ENCODE measurements around the gene KLK1. TPM values are rescaled to one million over a fixed set of nuclear protein-coding genes. Genes with fewer than 3 reads are reported as not detected.

KLK1 gene
- total and polyA plus RNA-seq, 10 of the 15 experiments (the other 5 are each of a cell fraction or from before 2014, with no cell fraction given) = 3.4 to 27.5 (median 20.2) TPM

DNA sequence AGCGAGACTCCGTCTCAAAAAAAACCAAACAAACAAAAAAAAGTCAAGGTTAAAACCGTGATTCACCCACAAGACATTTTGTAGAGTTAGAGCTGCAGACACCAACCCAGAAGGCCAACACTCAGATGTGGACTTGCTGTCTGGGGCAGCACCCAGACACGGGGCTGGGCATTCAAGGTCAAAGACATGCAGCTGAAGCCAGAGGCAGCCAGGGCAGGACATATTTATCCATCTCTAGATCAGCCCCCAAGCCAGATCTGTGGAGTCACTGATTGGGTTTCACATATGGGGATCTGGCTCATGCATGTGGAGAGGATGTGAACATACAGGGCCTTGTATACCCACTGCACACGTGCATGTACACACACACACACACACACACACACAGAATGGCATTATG is 6.2 kb upstream of the KLK1 start (continued):
- TF ChIP-seq CREB1 (IDR thresholded peaks at IDR 0.05; ENCODE audit: low read depth) (no peak), EP300 (IDR thresholded peaks at IDR 0.05; ENCODE audit: borderline replicate concordance in 1 of 2, control insufficient read depth in 1 of 2, low read depth in 2 of 2, low read length in 2 of 2) (no peak), MEF2B (IDR thresholded peaks at IDR 0.05; ENCODE audit: partially characterized antibody, poor library complexity, severe bottlenecking) (no peak)
- TF ChIP-seq, protein P1, sequence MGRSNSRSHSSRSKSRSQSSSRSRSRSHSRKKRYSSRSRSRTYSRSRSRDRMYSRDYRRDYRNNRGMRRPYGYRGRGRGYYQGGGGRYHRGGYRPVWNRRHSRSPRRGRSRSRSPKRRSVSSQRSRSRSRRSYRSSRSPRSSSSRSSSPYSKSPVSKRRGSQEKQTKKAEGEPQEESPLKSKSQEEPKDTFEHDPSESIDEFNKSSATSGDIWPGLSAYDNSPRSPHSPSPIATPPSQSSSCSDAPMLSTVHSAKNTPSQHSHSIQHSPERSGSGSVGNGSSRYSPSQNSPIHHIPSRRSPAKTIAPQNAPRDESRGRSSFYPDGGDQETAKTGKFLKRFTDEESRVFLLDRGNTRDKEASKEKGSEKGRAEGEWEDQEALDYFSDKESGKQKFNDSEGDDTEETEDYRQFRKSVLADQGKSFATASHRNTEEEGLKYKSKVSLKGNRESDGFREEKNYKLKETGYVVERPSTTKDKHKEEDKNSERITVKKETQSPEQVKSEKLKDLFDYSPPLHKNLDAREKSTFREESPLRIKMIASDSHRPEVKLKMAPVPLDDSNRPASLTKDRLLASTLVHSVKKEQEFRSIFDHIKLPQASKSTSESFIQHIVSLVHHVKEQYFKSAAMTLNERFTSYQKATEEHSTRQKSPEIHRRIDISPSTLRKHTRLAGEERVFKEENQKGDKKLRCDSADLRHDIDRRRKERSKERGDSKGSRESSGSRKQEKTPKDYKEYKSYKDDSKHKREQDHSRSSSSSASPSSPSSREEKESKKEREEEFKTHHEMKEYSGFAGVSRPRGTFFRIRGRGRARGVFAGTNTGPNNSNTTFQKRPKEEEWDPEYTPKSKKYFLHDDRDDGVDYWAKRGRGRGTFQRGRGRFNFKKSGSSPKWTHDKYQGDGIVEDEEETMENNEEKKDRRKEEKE (IDR thresholded peaks at IDR 0.05) = no peak
- TF ChIP-seq, protein P2, sequence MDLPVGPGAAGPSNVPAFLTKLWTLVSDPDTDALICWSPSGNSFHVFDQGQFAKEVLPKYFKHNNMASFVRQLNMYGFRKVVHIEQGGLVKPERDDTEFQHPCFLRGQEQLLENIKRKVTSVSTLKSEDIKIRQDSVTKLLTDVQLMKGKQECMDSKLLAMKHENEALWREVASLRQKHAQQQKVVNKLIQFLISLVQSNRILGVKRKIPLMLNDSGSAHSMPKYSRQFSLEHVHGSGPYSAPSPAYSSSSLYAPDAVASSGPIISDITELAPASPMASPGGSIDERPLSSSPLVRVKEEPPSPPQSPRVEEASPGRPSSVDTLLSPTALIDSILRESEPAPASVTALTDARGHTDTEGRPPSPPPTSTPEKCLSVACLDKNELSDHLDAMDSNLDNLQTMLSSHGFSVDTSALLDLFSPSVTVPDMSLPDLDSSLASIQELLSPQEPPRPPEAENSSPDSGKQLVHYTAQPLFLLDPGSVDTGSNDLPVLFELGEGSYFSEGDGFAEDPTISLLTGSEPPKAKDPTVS (IDR thresholded peaks at IDR 0.05; ENCODE audit: low read depth, low read length) = no peak

DNA sequence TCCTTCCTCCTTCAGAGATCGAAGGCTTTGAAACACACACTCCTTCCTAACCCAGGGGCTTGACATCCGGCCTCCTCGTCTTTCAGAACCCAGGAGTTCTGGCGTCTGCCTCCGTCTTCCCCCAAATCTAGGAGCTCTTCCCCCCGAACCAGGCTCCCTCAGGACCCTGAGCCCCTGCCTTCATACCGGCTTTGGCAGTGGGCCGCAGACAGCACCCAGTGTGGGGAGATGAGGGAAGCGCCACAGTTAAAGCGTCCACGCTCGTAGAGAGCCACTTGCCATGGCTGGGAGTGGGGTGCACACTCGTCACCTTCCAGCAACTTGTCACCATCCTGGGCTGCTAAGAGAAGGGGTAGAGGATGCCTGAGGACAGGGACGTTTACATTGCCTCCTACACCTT is 3.9 kb upstream of the KLK1 start:
- ChIA-PET POLR2A (no interaction called here), SMC1A (ENCODE audit: uncharacterized antibody, unreplicated experiment) (no interaction called here)
- H3K79me2 ChIP-seq (ENCODE audit: control insufficient read depth, insufficient read depth, low read length) = no peaks in the 10 kb centered on the region
- TF ChIP-seq ZNF274 (IDR thresholded peaks at IDR 0.05; ENCODE audit: insufficient read depth, insufficient read length) = no peak
- no peak for TF ChIP-seq SPI1 (IDR thresholded peaks at IDR 0.05; ENCODE audit: borderline replicate concordance, insufficient read depth, low read depth, low read length)
- TF ChIP-seq, protein P3, sequence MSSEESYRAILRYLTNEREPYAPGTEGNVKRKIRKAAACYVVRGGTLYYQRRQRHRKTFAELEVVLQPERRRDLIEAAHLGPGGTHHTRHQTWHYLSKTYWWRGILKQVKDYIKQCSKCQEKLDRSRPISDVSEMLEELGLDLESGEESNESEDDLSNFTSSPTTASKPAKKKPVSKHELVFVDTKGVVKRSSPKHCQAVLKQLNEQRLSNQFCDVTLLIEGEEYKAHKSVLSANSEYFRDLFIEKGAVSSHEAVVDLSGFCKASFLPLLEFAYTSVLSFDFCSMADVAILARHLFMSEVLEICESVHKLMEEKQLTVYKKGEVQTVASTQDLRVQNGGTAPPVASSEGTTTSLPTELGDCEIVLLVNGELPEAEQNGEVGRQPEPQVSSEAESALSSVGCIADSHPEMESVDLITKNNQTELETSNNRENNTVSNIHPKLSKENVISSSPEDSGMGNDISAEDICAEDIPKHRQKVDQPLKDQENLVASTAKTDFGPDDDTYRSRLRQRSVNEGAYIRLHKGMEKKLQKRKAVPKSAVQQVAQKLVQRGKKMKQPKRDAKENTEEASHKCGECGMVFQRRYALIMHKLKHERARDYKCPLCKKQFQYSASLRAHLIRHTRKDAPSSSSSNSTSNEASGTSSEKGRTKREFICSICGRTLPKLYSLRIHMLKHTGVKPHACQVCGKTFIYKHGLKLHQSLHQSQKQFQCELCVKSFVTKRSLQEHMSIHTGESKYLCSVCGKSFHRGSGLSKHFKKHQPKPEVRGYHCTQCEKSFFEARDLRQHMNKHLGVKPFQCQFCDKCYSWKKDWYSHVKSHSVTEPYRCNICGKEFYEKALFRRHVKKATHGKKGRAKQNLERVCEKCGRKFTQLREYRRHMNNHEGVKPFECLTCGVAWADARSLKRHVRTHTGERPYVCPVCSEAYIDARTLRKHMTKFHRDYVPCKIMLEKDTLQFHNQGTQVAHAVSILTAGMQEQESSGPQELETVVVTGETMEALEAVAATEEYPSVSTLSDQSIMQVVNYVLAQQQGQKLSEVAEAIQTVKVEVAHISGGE (CRISPR knock-in tag; IDR thresholded peaks at IDR 0.05) = no peak
- TF ChIP-seq, protein P4, sequence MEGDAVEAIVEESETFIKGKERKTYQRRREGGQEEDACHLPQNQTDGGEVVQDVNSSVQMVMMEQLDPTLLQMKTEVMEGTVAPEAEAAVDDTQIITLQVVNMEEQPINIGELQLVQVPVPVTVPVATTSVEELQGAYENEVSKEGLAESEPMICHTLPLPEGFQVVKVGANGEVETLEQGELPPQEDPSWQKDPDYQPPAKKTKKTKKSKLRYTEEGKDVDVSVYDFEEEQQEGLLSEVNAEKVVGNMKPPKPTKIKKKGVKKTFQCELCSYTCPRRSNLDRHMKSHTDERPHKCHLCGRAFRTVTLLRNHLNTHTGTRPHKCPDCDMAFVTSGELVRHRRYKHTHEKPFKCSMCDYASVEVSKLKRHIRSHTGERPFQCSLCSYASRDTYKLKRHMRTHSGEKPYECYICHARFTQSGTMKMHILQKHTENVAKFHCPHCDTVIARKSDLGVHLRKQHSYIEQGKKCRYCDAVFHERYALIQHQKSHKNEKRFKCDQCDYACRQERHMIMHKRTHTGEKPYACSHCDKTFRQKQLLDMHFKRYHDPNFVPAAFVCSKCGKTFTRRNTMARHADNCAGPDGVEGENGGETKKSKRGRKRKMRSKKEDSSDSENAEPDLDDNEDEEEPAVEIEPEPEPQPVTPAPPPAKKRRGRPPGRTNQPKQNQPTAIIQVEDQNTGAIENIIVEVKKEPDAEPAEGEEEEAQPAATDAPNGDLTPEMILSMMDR (IDR thresholded peaks at IDR 0.05 in 2 of 3, conservative IDR thresholded peaks at IDR 0.05 in 1 of 3; ENCODE audit: control insufficient read depth in 2 of 3, extremely low read depth in 1 of 3, insufficient read depth in 1 of 3, low read depth in 3 of 3, low read length in 3 of 3) = no peak
- TF ChIP-seq IKZF2 (IDR thresholded peaks at IDR 0.05) = no peak
- TF ChIP-seq BMI1 (IDR thresholded peaks at IDR 0.05; ENCODE audit: borderline replicate concordance) = no peak
- no peak for TF ChIP-seq KAT2A (conservative IDR thresholded peaks at IDR 0.05; ENCODE audit: control insufficient read depth, low read depth, low read length)

More for the DNA sequence above, 3.9 kb upstream of the KLK1 start:
- no TSS peak for BruUV-seq (replicated peaks)
- RAD21 ChIA-PET (ENCODE audit: unreplicated experiment) = no interaction called here
- Histone ChIP-seq H3K27ac (ENCODE audit: control insufficient read depth, insufficient read depth) (no peak overlapping the region), H3K4me2 (ENCODE audit: control insufficient read depth, insufficient read depth) (no peak overlapping the region), H3K4me3 (no peak overlapping the region), H3K36me3 (ENCODE audit: control insufficient read depth in 2 of 2, insufficient read depth in 2 of 2, low read length in 1 of 2) (no peaks in the 10 kb centered on the region), H2AFZ (ENCODE audit: control insufficient read depth, low read depth, low read length) (no peak overlapping the region), H3K9ac (ENCODE audit: control insufficient read depth, insufficient read depth, low read length) (no peak overlapping the region), H4K20me1 (ENCODE audit: control insufficient read depth, insufficient read depth) (no peaks in the 10 kb centered on the region), H3K9me3 (replicated peaks; ENCODE audit: control insufficient read depth, insufficient read depth, low read length) (no peaks in the 10 kb centered on the region), H3K27me3 (replicated peaks in 1 of 2; ENCODE audit: control insufficient read depth in 2 of 2, insufficient read depth in 2 of 2, low read length in 1 of 2) (no peaks in the 10 kb centered on the region), H3K4me1 (ENCODE audit: control insufficient read depth, insufficient read depth, low read length) (no peaks in the 10 kb centered on the region)
- DNase-seq (ENCODE audit: low read depth, low spot score) (no peak), FAIRE-seq (no peak), ATAC-seq (no peak)
- CTCF ChIA-PET = interaction anchor here (0.5 kb wide), 1 partner anchor 82 kb away, joined by 4 read pairs; no protein-coding TSS in a partner anchor
- intact Hi-C loops (cut with micrococcal nuclease; ENCODE audit: unreplicated experiment) = no loop called here
- WGBS (ENCODE audit: insufficient coverage, insufficient replicate concordance, low lambda C conversion rate, missing lambda C conversion rate) = 58% methylated on average over 14 of the region's 14 CpGs
- in situ Hi-C loops (cut with MboI) = no loop called here
